ENCODE results near the gene RAB7B. TPM values are rescaled to one million over a fixed set of nuclear protein-coding genes. Genes with fewer than 3 reads are reported as not detected.
"Not testable (repeated sequence)": the region's sequence is repeated elsewhere in the genome, so short reads cannot be mapped to it uniquely, and the experiment has no call there.

The RAB7B gene
- total RNA-seq (under 1 TPM in 2 of 5 donors, not detected in 3; 0.15 to 0.22 TPM), total RNA-seq (0 to 14.6 (median 0.19) reads per million in 29 experiments)
- total RNA-seq (2013) = not detected

DNA sequence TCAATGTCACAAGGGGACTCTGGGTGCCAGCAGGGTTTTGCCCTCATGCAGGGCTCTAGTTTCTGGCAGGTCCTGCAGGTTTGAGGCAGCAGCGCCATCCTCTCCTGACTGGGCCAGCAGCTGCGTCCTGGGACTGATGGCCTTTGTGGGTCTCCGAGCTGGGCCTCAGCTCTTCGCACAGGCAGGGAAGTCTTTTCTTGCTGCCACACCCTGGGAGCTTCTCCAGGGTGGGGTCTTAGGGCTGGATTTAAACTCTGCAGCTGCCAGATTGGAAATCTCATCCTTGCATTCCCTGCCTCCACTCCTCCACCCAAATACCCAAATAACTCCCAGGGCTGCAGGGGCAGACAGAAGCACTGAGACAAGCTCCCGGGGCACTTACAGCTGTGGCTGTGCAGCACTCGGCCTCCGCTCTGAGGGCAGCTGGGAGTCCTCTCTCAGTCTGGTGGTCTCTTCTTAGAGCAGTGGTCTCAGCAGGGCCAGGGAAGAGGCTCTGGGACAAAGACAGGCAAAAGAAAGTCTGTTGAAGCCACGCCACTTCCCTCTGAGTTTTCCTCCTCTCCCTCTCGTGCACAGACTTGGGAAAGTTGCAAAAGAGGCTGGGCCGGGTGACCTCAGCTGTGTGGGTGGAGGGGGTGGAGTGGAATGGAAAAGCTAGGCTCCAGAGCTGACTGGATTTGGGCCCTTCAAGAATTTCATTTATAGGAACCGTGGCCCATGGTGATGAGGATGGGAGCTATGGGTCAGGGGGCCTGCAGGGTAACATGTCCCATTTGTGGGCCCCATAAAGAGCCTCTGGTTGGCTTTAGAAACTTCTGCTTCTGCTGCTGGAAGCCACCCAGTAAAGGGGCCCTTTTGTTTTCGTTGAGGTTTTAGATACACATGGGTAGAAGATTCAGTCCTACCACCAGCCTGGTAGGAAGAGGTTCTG is at the start of gene RAB7B:
TSS of gene RAB7B (minus strand) at position 525 of the 931 bp plus-strand sequence. CDS start 9,260 bp downstream, outside the sequence.
- ChIA-PET CTCF (no interaction called here), POLR2A (interaction anchor here in 1 of 2 donors (0.5 kb wide), 1 partner anchor 308 kb away, joined by 7 read pairs; no protein-coding TSS in a partner anchor)
- H3K27me3 ChIP-seq (replicated peaks in 1 of 2; ENCODE audit: control insufficient read depth in 2 of 2, extremely low read depth in 1 of 2, insufficient read depth in 2 of 2, low read length in 1 of 2) = peaks cover 0 to 19% of the 10 kb centered on the region in 2 experiments
- DNase-seq = no peak
- Mint-ChIP-seq H3K4me3 (no peak within 1 kb of the TSS), H3K9me3 (peaks cover 0 to 3% (median 0%) of the 10 kb centered on the region in 3 donors), H3K27me3 (peaks cover 7 to 13% of the 10 kb centered on the region in 2 donors), H3K36me3 (no peaks in the 10 kb centered on the region), H3K27ac (no peak within 1 kb of the TSS), H3K4me1 (peaks cover 0 to 6% (median 0%) of the 10 kb centered on the region in 3 donors)
- no peak within 1 kb of the TSS for H3K27ac ChIP-seq (ENCODE audit: low read length)
- no peaks in the 10 kb centered on the region for H3K9me3 ChIP-seq
- H3K36me3 ChIP-seq (ENCODE audit: control insufficient read depth in 2 of 2, extremely low read depth in 1 of 2, insufficient read depth in 1 of 2, low read length in 1 of 2) = no peaks in the 10 kb centered on the region
- ATAC-seq (replicated peaks in 1 of 4) = no peak
- WGBS (ENCODE audit: insufficient coverage) = 79% methylated on average over 7 of the region's 12 CpGs
- H3K4me3 ChIP-seq (ENCODE audit: control insufficient read depth in 1 of 2, extremely low read depth in 1 of 2, low read length in 1 of 2) = no peak within 1 kb of the TSS
- no peaks in the 10 kb centered on the region for H3K4me1 ChIP-seq (ENCODE audit: control insufficient read depth in 1 of 2, extremely low read depth in 1 of 2, insufficient read depth in 2 of 2, low read length in 2 of 2)

GRCh38 chr1:206052231-206052865 is 49.2 kb upstream of the RAB7B start:
- H3K4me3 Mint-ChIP-seq; DNase-seq; ATAC-seq (replicated peaks in 1 of 4); POLR2A ChIA-PET; CTCF ChIA-PET; H3K4me3 ChIP-seq (ENCODE audit: control insufficient read depth in 1 of 2, extremely low read depth in 1 of 2, low read length in 1 of 2); H3K27me3 ChIP-seq (replicated peaks in 1 of 2; ENCODE audit: control insufficient read depth in 2 of 2, extremely low read depth in 1 of 2, insufficient read depth in 2 of 2, low read length in 1 of 2); H3K27me3 Mint-ChIP-seq; H3K9me3 ChIP-seq; H3K36me3 ChIP-seq (ENCODE audit: control insufficient read depth in 2 of 2, extremely low read depth in 1 of 2, insufficient read depth in 1 of 2, low read length in 1 of 2); H3K27ac ChIP-seq (ENCODE audit: low read length); H3K36me3 Mint-ChIP-seq; H3K9me3 Mint-ChIP-seq: not testable (repeated sequence)
- Mint-ChIP-seq H3K4me1 (peaks cover 20 to 36% (median 24%) of the 10 kb centered on the region in 3 donors), H3K27ac (peak overlapping the region in 1 of 2 donors; percentile 33)
- 100% methylated on average over 2 of the region's 8 CpGs for WGBS (ENCODE audit: insufficient coverage)
- H3K4me1 ChIP-seq (ENCODE audit: control insufficient read depth in 1 of 2, extremely low read depth in 1 of 2, insufficient read depth in 2 of 2, low read length in 2 of 2) = peaks cover 11% of the 10 kb centered on the region in 2 experiments

- H3K4me3 ChIP-seq (ENCODE audit: control insufficient read depth in 1 of 2, extremely low read depth in 1 of 2, low read length in 1 of 2) = no peak overlapping the region
- no peaks in the 10 kb centered on the region for H3K36me3 ChIP-seq (ENCODE audit: control insufficient read depth in 2 of 2, extremely low read depth in 1 of 2, insufficient read depth in 1 of 2, low read length in 1 of 2)
- ATAC-seq (replicated peaks in 1 of 4) (peak; percentile 54 to 97 (median 76)), DNase-seq (peak in 30 of 35 experiments; percentile 5 to 60 (median 13))
- H3K9me3 ChIP-seq = no peaks in the 10 kb centered on the region
- ChIA-PET POLR2A (no interaction called here), CTCF (interaction anchor here in 1 of 2 donors (1.2 to 1.3 kb wide), 2 partner anchors 20 to 55 kb away, joined by 3 read pairs; no protein-coding TSS in a partner anchor)
- Mint-ChIP-seq H3K36me3 (no peaks in the 10 kb centered on the region), H3K27me3 (no peaks in the 10 kb centered on the region), H3K9me3 (no peaks in the 10 kb centered on the region), H3K4me1 (peaks cover 20 to 36% (median 24%) of the 10 kb centered on the region in 3 donors), H3K27ac (peak overlapping the region; percentile 79 to 91), H3K4me3 (peak overlapping the region in 2 of 3 donors; percentile 26 to 28)
- H3K27me3 ChIP-seq (replicated peaks in 1 of 2; ENCODE audit: control insufficient read depth in 2 of 2, extremely low read depth in 1 of 2, insufficient read depth in 2 of 2, low read length in 1 of 2) = no peaks in the 10 kb centered on the region
- 13% methylated on average over 4 of the region's 6 CpGs for WGBS (ENCODE audit: insufficient coverage)
- peak overlapping the region; percentile 27 for H3K27ac ChIP-seq (ENCODE audit: low read length)
- H3K4me1 ChIP-seq (ENCODE audit: control insufficient read depth in 1 of 2, extremely low read depth in 1 of 2, insufficient read depth in 2 of 2, low read length in 2 of 2) = peaks cover 11% of the 10 kb centered on the region in 2 experiments
These were observed 47.5 kb upstream of the RAB7B start for GRCh38 chr1:206050655-206051235.

GRCh38 chr1:206049919-206050600 is 46.9 kb upstream of the RAB7B start:
- no peaks in the 10 kb centered on the region for H3K27me3 ChIP-seq (replicated peaks in 1 of 2; ENCODE audit: control insufficient read depth in 2 of 2, extremely low read depth in 1 of 2, insufficient read depth in 2 of 2, low read length in 1 of 2)
- no peak overlapping the region for H3K27ac ChIP-seq (ENCODE audit: low read length)
- Mint-ChIP-seq H3K9me3 (no peaks in the 10 kb centered on the region), H3K36me3 (no peaks in the 10 kb centered on the region), H3K4me1 (peaks cover 20 to 36% (median 24%) of the 10 kb centered on the region in 3 donors), H3K27ac (no peak overlapping the region), H3K4me3 (no peak overlapping the region), H3K27me3 (no peaks in the 10 kb centered on the region)
- CTCF ChIA-PET = interaction anchor here in 1 of 2 donors (1.3 kb wide), 1 partner anchor 56 kb away, joined by 3 read pairs; no protein-coding TSS in a partner anchor
- WGBS (ENCODE audit: insufficient coverage) = no CpG with 5 or more reads among the region's 3 CpGs
- H3K4me1 ChIP-seq (ENCODE audit: control insufficient read depth in 1 of 2, extremely low read depth in 1 of 2, insufficient read depth in 2 of 2, low read length in 2 of 2) = peaks cover 11% of the 10 kb centered on the region in 2 experiments
- ATAC-seq (replicated peaks in 1 of 4) (no peak), DNase-seq (no peak)
- POLR2A ChIA-PET = no interaction called here
- H3K4me3 ChIP-seq (ENCODE audit: control insufficient read depth in 1 of 2, extremely low read depth in 1 of 2, low read length in 1 of 2) = no peak overlapping the region
- no peaks in the 10 kb centered on the region for H3K9me3 ChIP-seq
- no peaks in the 10 kb centered on the region for H3K36me3 ChIP-seq (ENCODE audit: control insufficient read depth in 2 of 2, extremely low read depth in 1 of 2, insufficient read depth in 1 of 2, low read length in 1 of 2)

DNA sequence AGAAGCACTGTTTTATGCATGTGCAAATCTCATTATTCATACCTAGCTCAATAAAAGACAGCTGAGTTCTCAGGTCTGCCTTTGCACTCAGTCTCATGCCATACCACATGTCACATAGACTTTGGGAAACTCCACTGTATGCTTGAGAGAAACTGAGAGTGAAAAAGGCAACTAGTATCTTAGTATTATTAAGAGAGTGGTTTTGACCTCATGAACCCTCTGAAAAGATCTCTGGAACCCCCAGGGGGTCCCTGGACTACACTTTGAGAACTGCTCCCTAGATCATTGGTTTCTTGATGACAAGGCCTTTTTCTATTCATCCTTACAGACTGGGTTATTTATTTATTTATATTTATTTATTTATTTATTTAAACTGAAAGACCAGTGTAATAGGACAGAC is 46.1 kb upstream of the RAB7B start:
- Mint-ChIP-seq H3K4me3 (no peak overlapping the region), H3K4me1 (peaks cover 20 to 36% (median 24%) of the 10 kb centered on the region in 3 donors), H3K27me3 (no peaks in the 10 kb centered on the region), H3K27ac (no peak overlapping the region), H3K36me3 (no peaks in the 10 kb centered on the region), H3K9me3 (no peaks in the 10 kb centered on the region)
- no peak for DNase-seq
- H3K9me3 ChIP-seq = no peaks in the 10 kb centered on the region
- ATAC-seq (replicated peaks in 1 of 4) = no peak
- ChIA-PET CTCF (interaction anchor here in 1 of 2 donors (0.8 kb wide), 1 partner anchor 56 kb away, joined by 3 read pairs; no protein-coding TSS in a partner anchor), POLR2A (no interaction called here)
- no peaks in the 10 kb centered on the region for H3K27me3 ChIP-seq (replicated peaks in 1 of 2; ENCODE audit: control insufficient read depth in 2 of 2, extremely low read depth in 1 of 2, insufficient read depth in 2 of 2, low read length in 1 of 2)
- H3K4me1 ChIP-seq (ENCODE audit: control insufficient read depth in 1 of 2, extremely low read depth in 1 of 2, insufficient read depth in 2 of 2, low read length in 2 of 2) = peaks cover 11% of the 10 kb centered on the region in 2 experiments
- H3K36me3 ChIP-seq (ENCODE audit: control insufficient read depth in 2 of 2, extremely low read depth in 1 of 2, insufficient read depth in 1 of 2, low read length in 1 of 2) = no peaks in the 10 kb centered on the region
- no peak overlapping the region for H3K4me3 ChIP-seq (ENCODE audit: control insufficient read depth in 1 of 2, extremely low read depth in 1 of 2, low read length in 1 of 2)
- H3K27ac ChIP-seq (ENCODE audit: low read length) = no peak overlapping the region
